ENCODE data around the gene SSBP1.

Gene SSBP1

DNA sequence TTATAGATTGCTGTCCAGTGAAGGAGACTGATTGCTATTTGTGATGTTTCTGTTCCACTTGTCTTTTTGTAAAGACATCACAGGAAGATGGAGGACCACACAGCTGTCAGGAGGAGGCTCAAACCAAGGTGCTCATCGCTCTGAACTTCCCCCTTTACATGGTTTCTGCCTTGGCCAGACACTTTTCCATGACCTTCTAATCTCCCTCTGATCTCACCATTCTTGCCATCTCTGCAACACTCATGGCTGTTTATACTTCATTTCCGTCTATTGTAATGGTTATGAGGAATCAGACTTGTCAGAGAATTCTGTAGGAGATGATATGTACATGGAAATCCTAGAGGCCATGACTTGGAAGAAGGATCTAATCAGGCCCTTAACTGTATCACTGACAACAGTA lies 50.1 kb downstream of the SSBP1 start:
- H3K9me3 Mint-ChIP-seq, result no peaks in the 10 kb centered on the region
- no peaks in the 10 kb centered on the region for H3K27me3 Mint-ChIP-seq (ENCODE audit: low read depth, poor library complexity)
- H3K36me3 Mint-ChIP-seq (ENCODE audit: low read depth), result peaks cover 39% of the 10 kb centered on the region
- TF ChIP-seq, protein P1, sequence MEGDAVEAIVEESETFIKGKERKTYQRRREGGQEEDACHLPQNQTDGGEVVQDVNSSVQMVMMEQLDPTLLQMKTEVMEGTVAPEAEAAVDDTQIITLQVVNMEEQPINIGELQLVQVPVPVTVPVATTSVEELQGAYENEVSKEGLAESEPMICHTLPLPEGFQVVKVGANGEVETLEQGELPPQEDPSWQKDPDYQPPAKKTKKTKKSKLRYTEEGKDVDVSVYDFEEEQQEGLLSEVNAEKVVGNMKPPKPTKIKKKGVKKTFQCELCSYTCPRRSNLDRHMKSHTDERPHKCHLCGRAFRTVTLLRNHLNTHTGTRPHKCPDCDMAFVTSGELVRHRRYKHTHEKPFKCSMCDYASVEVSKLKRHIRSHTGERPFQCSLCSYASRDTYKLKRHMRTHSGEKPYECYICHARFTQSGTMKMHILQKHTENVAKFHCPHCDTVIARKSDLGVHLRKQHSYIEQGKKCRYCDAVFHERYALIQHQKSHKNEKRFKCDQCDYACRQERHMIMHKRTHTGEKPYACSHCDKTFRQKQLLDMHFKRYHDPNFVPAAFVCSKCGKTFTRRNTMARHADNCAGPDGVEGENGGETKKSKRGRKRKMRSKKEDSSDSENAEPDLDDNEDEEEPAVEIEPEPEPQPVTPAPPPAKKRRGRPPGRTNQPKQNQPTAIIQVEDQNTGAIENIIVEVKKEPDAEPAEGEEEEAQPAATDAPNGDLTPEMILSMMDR (IDR thresholded peaks at IDR 0.05), result no peak
- H3K4me1 Mint-ChIP-seq, result no peaks in the 10 kb centered on the region
- H3K4me3 Mint-ChIP-seq, result no peak overlapping the region
- no peak overlapping the region for H3K27ac Mint-ChIP-seq
- no peak for DNase-seq

DNA sequence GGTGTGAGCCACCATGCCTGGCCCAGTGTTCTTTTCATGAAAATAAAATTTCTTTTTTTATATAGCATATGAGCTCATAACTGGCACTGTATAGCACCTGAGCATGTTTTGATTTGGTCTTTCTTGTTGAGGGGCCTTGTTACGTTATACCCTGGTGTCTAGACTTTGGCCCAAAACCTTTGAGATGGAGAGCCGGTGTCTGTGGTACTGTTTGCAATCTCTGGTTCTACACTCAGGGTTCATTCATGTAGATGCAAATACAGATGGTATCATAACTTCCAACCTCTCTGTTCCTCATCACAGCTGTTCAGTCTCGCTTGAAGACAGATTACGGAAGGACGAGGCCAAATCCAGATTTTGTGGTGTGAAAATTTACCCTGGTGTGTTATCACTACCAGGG lies 51.8 kb downstream of the SSBP1 start, which contains the start of gene TAS2R5:
Gene TAS2R5, plus strand, starts transcription at position 301 of the 400 bp plus-strand sequence. CDS start 145 bp downstream, outside the sequence.
- no peak for DNase-seq
- H3K4me3 Mint-ChIP-seq, result no peak within 1 kb of the TSS

GRCh38 chr7:141792526-141792925 lies 54.4 kb downstream of the SSBP1 start:
- no peak overlapping the region for H3K27ac Mint-ChIP-seq
- no peaks in the 10 kb centered on the region for H3K9me3 Mint-ChIP-seq
- no peak for DNase-seq
- peaks cover 54% of the 10 kb centered on the region for H3K36me3 Mint-ChIP-seq (ENCODE audit: low read depth)
- H3K4me3 Mint-ChIP-seq, result no peak overlapping the region
- H3K27me3 Mint-ChIP-seq (ENCODE audit: low read depth, poor library complexity), result no peaks in the 10 kb centered on the region
- H3K4me1 Mint-ChIP-seq, result no peaks in the 10 kb centered on the region
- TF ChIP-seq, protein P1 (IDR thresholded peaks at IDR 0.05), result no peak

More for the DNA sequence above, 51.8 kb downstream of the SSBP1 start, which contains the start of gene TAS2R5:
- Mint-ChIP-seq H3K9me3 (no peaks in the 10 kb centered on the region), H3K27me3 (ENCODE audit: low read depth, poor library complexity) (no peaks in the 10 kb centered on the region), H3K27ac (no peak within 1 kb of the TSS), H3K4me1 (no peaks in the 10 kb centered on the region), H3K36me3 (ENCODE audit: low read depth) (peaks cover 48% of the 10 kb centered on the region)
- TF ChIP-seq, protein P1 (IDR thresholded peaks at IDR 0.05), result no peak

All from nephron progenitor cell (in vitro differentiated cells).